Smooth muscle cell (in vitro differentiated cells): Measurements from ENCODE around the gene SLC6A5. TPM values are rescaled to one million over a fixed set of nuclear protein-coding genes. Genes with fewer than 3 reads are reported as not detected.

Experiments used
- DNase-seq: peaks from one replicate; lab custom pipeline; 2025; ENCODE audit not compliant: unreplicated experiment; lab: John Stamatoyannopoulos, UW
- H2AFZ ChIP-seq: fragments of 200-600 bp; sonication (generic); 2 replicates; pipeline ENCODE4 v1.6.0; 2016; ENCODE audit warnings: antibody characterized with exemption, low read depth, mild to moderate bottlenecking
- H3F3A ChIP-seq: fragments of 200-600 bp; sonication (generic); 2 replicates; pipeline ENCODE4 v1.6.0; 2017; ENCODE audit warnings: antibody characterized with exemption, low read depth
- H3K27ac ChIP-seq: fragments of 200-600 bp; sonication (generic); 2 replicates; pipeline ENCODE4 v1.5.1; 2016; ENCODE audit warnings: low read depth, mild to moderate bottlenecking
- H3K27me3 ChIP-seq: fragments of 200-600 bp; sonication (generic); 2 replicates; pipeline ENCODE4 v1.6.1; 2016; ENCODE audit warnings: low read depth, mild to moderate bottlenecking
- H3K36me3 ChIP-seq: fragments of 200-600 bp; sonication (generic); 2 replicates; pipeline ENCODE4 v1.5.1; 2016; ENCODE audit warnings: low read depth
- H3K4me1 ChIP-seq: fragments of 200-600 bp; sonication (generic); 2 replicates; pipeline ENCODE4 v1.5.1; 2016; ENCODE audit warnings: low read depth
- H3K4me2 ChIP-seq: fragments of 200-600 bp; sonication (generic); 2 replicates; pipeline ENCODE4 v1.6.0; 2016; ENCODE audit warnings: mild to moderate bottlenecking
- H3K4me3 ChIP-seq: fragments of 200-600 bp; sonication (generic); 2 replicates; pipeline ENCODE4 v1.5.1; 2016; ENCODE audit warnings: mild to moderate bottlenecking
- H3K79me2 ChIP-seq: fragments of 200-600 bp; sonication (generic); 2 replicates; pipeline ENCODE4 v1.6.0; 2016; ENCODE audit warnings: low read depth, mild to moderate bottlenecking
- H3K9ac ChIP-seq: fragments of 200-600 bp; sonication (generic); 2 replicates; pipeline ENCODE4 v1.6.0; 2016; ENCODE audit warnings: low read depth
- H3K9me3 ChIP-seq: fragments of 200-600 bp; sonication (generic); replicated peaks from 2 replicates; pipeline ENCODE4 v1.5.1; 2016; ENCODE audit warnings: low read depth
- H4K20me1 ChIP-seq: fragments of 200-600 bp; sonication (generic); 2 replicates; pipeline ENCODE4 v1.6.0; 2016; ENCODE audit warnings: low read depth
- WGBS: methylation state at CpG from one replicate; pipeline ENCODE4 v1.1.7; 2016; ENCODE audit warnings: low lambda C conversion rate; 5-methylcytosine and 5-hydroxymethylcytosine counted together
- polyA plus RNA-seq: library from polyadenylated mRNA; unstranded; fragments of >200 nt; fragmentation: Nextera tagmentation; extraction: Ambion mirVana; gene quantifications from 2 replicates; pipeline ENCODE4 v1.2.1, GENCODE V29; 2016
- total RNA-seq: library from RNA; depleted of rRNA; stranded (reverse); fragments of >200 nt; gene quantifications from 2 replicates; pipeline ENCODE4 v1.2.3, GENCODE V29; 2014
- TF ChIP-seq, protein P1 (sequence below): fragments of 200-600 bp; sonication (generic); IDR thresholded peaks from 2 replicates; pipeline ENCODE4 v1.5.1; 2017; ENCODE audit warnings: borderline replicate concordance, mild to moderate bottlenecking, antibody characterized with exemption; ENCODE audit not compliant: insufficient read depth, poor library complexity, severe bottlenecking

Gene SLC6A5
- total and polyA plus RNA-seq, 2 experiments from 2014 or later, result not detected

DNA sequence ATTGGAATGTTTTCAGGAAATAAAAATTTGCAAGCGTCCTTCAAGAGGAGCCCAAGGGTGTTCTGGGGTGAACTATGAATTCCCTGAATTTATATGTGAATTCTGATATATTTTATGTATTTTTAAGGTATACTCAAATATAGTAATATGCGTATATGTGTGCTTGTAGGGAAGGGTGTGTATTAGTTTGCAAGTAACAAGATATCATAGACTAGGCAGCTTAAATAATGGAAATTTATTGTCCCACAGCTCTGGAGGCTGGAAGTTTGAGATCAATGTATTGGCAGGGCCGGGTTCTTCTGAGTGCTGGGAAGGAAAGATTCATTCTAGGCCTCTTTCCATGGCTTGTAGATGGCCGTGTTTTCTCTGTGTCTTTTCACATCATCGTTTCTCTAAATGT is 16.2 kb upstream of the SLC6A5 start:
- TF ChIP-seq, protein P1, sequence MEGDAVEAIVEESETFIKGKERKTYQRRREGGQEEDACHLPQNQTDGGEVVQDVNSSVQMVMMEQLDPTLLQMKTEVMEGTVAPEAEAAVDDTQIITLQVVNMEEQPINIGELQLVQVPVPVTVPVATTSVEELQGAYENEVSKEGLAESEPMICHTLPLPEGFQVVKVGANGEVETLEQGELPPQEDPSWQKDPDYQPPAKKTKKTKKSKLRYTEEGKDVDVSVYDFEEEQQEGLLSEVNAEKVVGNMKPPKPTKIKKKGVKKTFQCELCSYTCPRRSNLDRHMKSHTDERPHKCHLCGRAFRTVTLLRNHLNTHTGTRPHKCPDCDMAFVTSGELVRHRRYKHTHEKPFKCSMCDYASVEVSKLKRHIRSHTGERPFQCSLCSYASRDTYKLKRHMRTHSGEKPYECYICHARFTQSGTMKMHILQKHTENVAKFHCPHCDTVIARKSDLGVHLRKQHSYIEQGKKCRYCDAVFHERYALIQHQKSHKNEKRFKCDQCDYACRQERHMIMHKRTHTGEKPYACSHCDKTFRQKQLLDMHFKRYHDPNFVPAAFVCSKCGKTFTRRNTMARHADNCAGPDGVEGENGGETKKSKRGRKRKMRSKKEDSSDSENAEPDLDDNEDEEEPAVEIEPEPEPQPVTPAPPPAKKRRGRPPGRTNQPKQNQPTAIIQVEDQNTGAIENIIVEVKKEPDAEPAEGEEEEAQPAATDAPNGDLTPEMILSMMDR, result no peak
- no peak overlapping the region for H3K4me3 ChIP-seq

DNA sequence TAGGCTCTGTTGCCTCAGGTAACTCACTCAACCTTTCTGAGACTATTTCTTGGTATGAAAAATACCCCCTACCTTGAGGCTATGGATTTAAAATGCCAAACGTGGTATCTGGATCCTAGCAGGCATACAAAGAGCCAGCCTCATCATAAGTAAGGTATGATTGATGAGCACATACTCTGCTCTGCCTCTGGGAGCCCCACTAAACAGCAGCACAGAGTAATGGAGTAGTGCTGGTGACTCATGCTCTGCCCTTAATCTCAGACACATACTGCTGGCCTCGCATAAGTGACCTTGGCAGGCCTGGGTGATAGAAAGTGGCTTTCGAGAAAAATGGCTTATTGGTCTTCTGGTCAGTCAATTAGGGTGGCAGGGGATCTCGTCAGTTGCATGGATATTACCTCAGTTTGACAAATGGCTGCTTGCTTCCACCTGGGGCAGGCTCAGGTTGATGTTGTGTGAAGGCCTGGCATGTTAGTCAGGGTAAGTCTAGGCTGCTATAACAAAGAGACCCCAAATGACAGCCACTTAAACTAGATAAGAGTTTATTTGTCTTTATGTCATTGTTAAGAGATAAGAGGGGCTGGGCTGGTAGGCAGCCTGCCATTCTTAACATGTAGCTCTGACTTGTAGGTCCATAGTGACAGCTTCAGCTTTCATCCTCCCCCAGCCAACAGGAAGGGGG is 15.2 kb upstream of the SLC6A5 start:
- Histone ChIP-seq H3K9ac (no peak overlapping the region), H3F3A (no peaks in the 10 kb centered on the region), H3K9me3 (no peaks in the 10 kb centered on the region), H3K4me1 (no peaks in the 10 kb centered on the region), H3K27me3 (peaks cover 5% of the 10 kb centered on the region), H3K4me2 (no peak overlapping the region), H4K20me1 (no peaks in the 10 kb centered on the region), H3K4me3 (no peak overlapping the region), H3K79me2 (no peaks in the 10 kb centered on the region), H3K27ac (no peak overlapping the region), H2AFZ (no peak overlapping the region), H3K36me3 (no peaks in the 10 kb centered on the region)
- TF ChIP-seq, protein P1, result no peak
- WGBS, result 36% methylated on average over 4 of the region's 4 CpGs
- DNase-seq, result no peak

More for the DNA sequence above, 16.2 kb upstream of the SLC6A5 start:
- Histone ChIP-seq H3K27me3 (no peaks in the 10 kb centered on the region), H2AFZ (no peak overlapping the region), H4K20me1 (no peaks in the 10 kb centered on the region), H3K4me2 (no peak overlapping the region), H3K4me1 (no peaks in the 10 kb centered on the region), H3F3A (no peaks in the 10 kb centered on the region), H3K9ac (no peak overlapping the region), H3K27ac (no peak overlapping the region), H3K9me3 (no peaks in the 10 kb centered on the region), H3K79me2 (no peaks in the 10 kb centered on the region), H3K36me3 (no peaks in the 10 kb centered on the region)
- DNase-seq, result no peak
- 74% methylated on average over 5 of the region's 5 CpGs for WGBS

DNA sequence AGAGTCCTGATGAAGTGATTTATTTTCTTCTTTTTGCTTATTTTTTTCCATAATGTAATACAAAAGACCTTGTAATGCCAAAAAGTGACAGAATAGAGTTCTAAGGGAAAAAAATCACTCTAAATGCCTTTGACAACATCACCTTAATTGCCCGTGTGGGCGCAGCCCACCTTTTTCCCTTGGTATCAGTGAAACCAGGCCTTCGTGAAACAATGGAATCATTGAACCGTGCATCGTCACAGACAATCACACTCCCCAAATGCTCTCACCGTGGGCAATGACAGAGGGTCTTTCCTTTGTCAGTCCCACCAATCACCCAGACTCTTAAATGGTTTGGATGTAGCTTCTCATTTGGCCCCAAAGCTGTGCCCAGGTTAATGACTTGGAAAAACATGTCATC is 9.6 kb upstream of the SLC6A5 start:
- Histone ChIP-seq H3K79me2 (no peaks in the 10 kb centered on the region), H3K27ac (no peak overlapping the region), H3K4me1 (no peaks in the 10 kb centered on the region), H3K9ac (no peak overlapping the region), H3K9me3 (no peaks in the 10 kb centered on the region), H4K20me1 (no peaks in the 10 kb centered on the region), H3K4me2 (no peak overlapping the region), H2AFZ (no peak overlapping the region), H3F3A (no peaks in the 10 kb centered on the region), H3K4me3 (no peak overlapping the region), H3K27me3 (peaks cover 41% of the 10 kb centered on the region), H3K36me3 (no peaks in the 10 kb centered on the region)
- DNase-seq, result no peak
- WGBS, result 75% methylated on average over 6 of the region's 6 CpGs
- TF ChIP-seq, protein P1, result no peak

DNA sequence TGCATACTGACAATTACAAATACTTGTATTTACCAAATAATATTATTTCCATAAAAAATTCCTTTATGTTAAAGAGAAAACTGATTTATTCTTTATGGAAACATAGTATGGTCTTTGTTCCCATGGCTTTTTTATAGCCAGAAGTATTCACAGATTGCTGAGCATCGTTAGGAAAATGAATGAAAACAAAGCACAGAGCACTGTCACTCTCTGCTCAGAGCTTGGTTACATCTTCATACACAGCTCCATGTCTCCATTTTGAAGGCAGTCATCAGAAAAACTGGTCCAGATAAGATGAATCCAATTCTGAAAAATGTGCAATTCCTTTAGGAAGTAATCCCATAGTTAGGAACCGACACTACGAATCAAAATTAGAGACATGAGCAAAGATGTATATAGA is 9.0 kb upstream of the SLC6A5 start:
- Histone ChIP-seq H2AFZ (no peak overlapping the region), H3K4me2 (no peak overlapping the region), H3K9ac (no peak overlapping the region), H3F3A (no peaks in the 10 kb centered on the region), H3K9me3 (no peaks in the 10 kb centered on the region), H3K4me1 (no peaks in the 10 kb centered on the region), H3K79me2 (no peaks in the 10 kb centered on the region), H3K27me3 (peaks cover 47% of the 10 kb centered on the region), H3K4me3 (no peak overlapping the region), H4K20me1 (no peaks in the 10 kb centered on the region), H3K36me3 (no peaks in the 10 kb centered on the region), H3K27ac (no peak overlapping the region)
- TF ChIP-seq, protein P1, result no peak
- no peak for DNase-seq
- WGBS, result 90% methylated on average over 3 of the region's 3 CpGs
